ENCODE data around the gene CCDC70.

Gene CCDC70

GRCh38 chr13:51861723-51862300, at the start of gene CCDC70:
TSS of gene CCDC70 (plus strand) at chr13:51861969. CDS start at chr13:51865412, 3,443 bp downstream.
- Mint-ChIP-seq H3K4me3 (no peak within 1 kb of the TSS), H3K4me1 (peaks cover 12% of the 10 kb centered on the region), H3K36me3 (no peaks in the 10 kb centered on the region), H3K27ac (no peak within 1 kb of the TSS), H3K27me3 (no peaks in the 10 kb centered on the region), H3K9me3 (no peaks in the 10 kb centered on the region)

GRCh38 chr13:51814071-51814470, 47.7 kb upstream of the CCDC70 start:
- peak overlapping the region; percentile 24 for H3K4me3 Mint-ChIP-seq
- H3K9me3 Mint-ChIP-seq, result no peaks in the 10 kb centered on the region
- peaks cover 78% of the 10 kb centered on the region for H3K4me1 Mint-ChIP-seq
- peak overlapping the region; percentile 87 for H3K27ac Mint-ChIP-seq
- peaks cover 4% of the 10 kb centered on the region for H3K36me3 Mint-ChIP-seq
- H3K27me3 Mint-ChIP-seq, result no peaks in the 10 kb centered on the region

GRCh38 chr13:51814825-51815650, 46.7 kb upstream of the CCDC70 start:
- no peaks in the 10 kb centered on the region for H3K27me3 Mint-ChIP-seq
- H3K36me3 Mint-ChIP-seq, result peaks cover 1% of the 10 kb centered on the region
- H3K4me1 Mint-ChIP-seq, result peaks cover 84% of the 10 kb centered on the region
- peak overlapping the region; percentile 75 for H3K4me3 Mint-ChIP-seq
- H3K9me3 Mint-ChIP-seq, result no peaks in the 10 kb centered on the region
- peak overlapping the region; percentile 90 for H3K27ac Mint-ChIP-seq

GRCh38 chr13:51815848-51816247, 45.9 kb upstream of the CCDC70 start:
- H3K27ac Mint-ChIP-seq, result peak overlapping the region; percentile 90
- peaks cover 93% of the 10 kb centered on the region for H3K4me1 Mint-ChIP-seq
- H3K27me3 Mint-ChIP-seq, result no peaks in the 10 kb centered on the region
- no peaks in the 10 kb centered on the region for H3K9me3 Mint-ChIP-seq
- no peak overlapping the region for H3K4me3 Mint-ChIP-seq
- H3K36me3 Mint-ChIP-seq, result peaks cover 1% of the 10 kb centered on the region

GRCh38 chr13:51816604-51817249, 45.0 kb upstream of the CCDC70 start:
- Mint-ChIP-seq H3K4me1 (peaks cover 98% of the 10 kb centered on the region), H3K9me3 (no peaks in the 10 kb centered on the region), H3K27ac (peak overlapping the region; percentile 90), H3K27me3 (no peaks in the 10 kb centered on the region), H3K4me3 (peak overlapping the region; percentile 16), H3K36me3 (peaks cover 1% of the 10 kb centered on the region)

GRCh38 chr13:51817717-51818116, 44.1 kb upstream of the CCDC70 start:
- H3K27ac Mint-ChIP-seq, result peak overlapping the region; percentile 99
- H3K4me1 Mint-ChIP-seq, result peaks cover 96% of the 10 kb centered on the region
- peak overlapping the region; percentile 89 for H3K4me3 Mint-ChIP-seq
- H3K36me3 Mint-ChIP-seq, result peaks cover 1% of the 10 kb centered on the region
- H3K27me3 Mint-ChIP-seq, result no peaks in the 10 kb centered on the region
- H3K9me3 Mint-ChIP-seq, result no peaks in the 10 kb centered on the region

- peak overlapping the region; percentile 89 for H3K4me3 Mint-ChIP-seq
- H3K4me1 Mint-ChIP-seq, result peaks cover 95% of the 10 kb centered on the region
- peak overlapping the region; percentile 99 for H3K27ac Mint-ChIP-seq
- no peaks in the 10 kb centered on the region for H3K27me3 Mint-ChIP-seq
- H3K36me3 Mint-ChIP-seq, result peaks cover 1% of the 10 kb centered on the region
- no peaks in the 10 kb centered on the region for H3K9me3 Mint-ChIP-seq
These were observed 43.5 kb upstream of the CCDC70 start for GRCh38 chr13:51818276-51818675.

- Mint-ChIP-seq H3K4me3 (peak overlapping the region; percentile 89), H3K27me3 (no peaks in the 10 kb centered on the region), H3K9me3 (no peaks in the 10 kb centered on the region), H3K27ac (peak overlapping the region; percentile 99), H3K36me3 (peaks cover 1% of the 10 kb centered on the region), H3K4me1 (peaks cover 95% of the 10 kb centered on the region)
These were observed 42.8 kb upstream of the CCDC70 start for GRCh38 chr13:51818781-51819511.

GRCh38 chr13:51819544-51819943, 42.2 kb upstream of the CCDC70 start:
- Mint-ChIP-seq H3K4me3 (peak overlapping the region; percentile 89), H3K9me3 (no peaks in the 10 kb centered on the region), H3K27me3 (no peaks in the 10 kb centered on the region), H3K36me3 (peaks cover 1% of the 10 kb centered on the region), H3K4me1 (peaks cover 95% of the 10 kb centered on the region), H3K27ac (peak overlapping the region; percentile 99)

- Mint-ChIP-seq H3K4me1 (peaks cover 92% of the 10 kb centered on the region), H3K36me3 (peaks cover 1% of the 10 kb centered on the region), H3K9me3 (no peaks in the 10 kb centered on the region), H3K4me3 (peak overlapping the region; percentile 89), H3K27ac (peak overlapping the region; percentile 99), H3K27me3 (no peaks in the 10 kb centered on the region)
These were observed 41.7 kb upstream of the CCDC70 start for GRCh38 chr13:51820016-51820597.

GRCh38 chr13:51821606-51822005, 40.2 kb upstream of the CCDC70 start:
- Mint-ChIP-seq H3K4me1 (peaks cover 92% of the 10 kb centered on the region), H3K4me3 (peak overlapping the region; percentile 89), H3K27me3 (no peaks in the 10 kb centered on the region), H3K9me3 (no peaks in the 10 kb centered on the region), H3K27ac (peak overlapping the region; percentile 99), H3K36me3 (peaks cover 1% of the 10 kb centered on the region)

GRCh38 chr13:51822106-51822815, 39.5 kb upstream of the CCDC70 start:
- Mint-ChIP-seq H3K4me1 (peaks cover 92% of the 10 kb centered on the region), H3K9me3 (no peaks in the 10 kb centered on the region), H3K4me3 (peak overlapping the region; percentile 89), H3K27ac (peak overlapping the region; percentile 99), H3K27me3 (no peaks in the 10 kb centered on the region), H3K36me3 (no peaks in the 10 kb centered on the region)

- no peaks in the 10 kb centered on the region for H3K27me3 Mint-ChIP-seq
- peak overlapping the region; percentile 89 for H3K4me3 Mint-ChIP-seq
- H3K27ac Mint-ChIP-seq, result peak overlapping the region; percentile 99
- H3K9me3 Mint-ChIP-seq, result no peaks in the 10 kb centered on the region
- peaks cover 94% of the 10 kb centered on the region for H3K4me1 Mint-ChIP-seq
- H3K36me3 Mint-ChIP-seq, result no peaks in the 10 kb centered on the region
These were observed 38.4 kb upstream of the CCDC70 start for GRCh38 chr13:51823359-51823758.

GRCh38 chr13:51823863-51824262, 37.9 kb upstream of the CCDC70 start:
- Mint-ChIP-seq H3K4me1 (peaks cover 94% of the 10 kb centered on the region), H3K27ac (peak overlapping the region; percentile 99), H3K4me3 (peak overlapping the region; percentile 89), H3K9me3 (no peaks in the 10 kb centered on the region), H3K36me3 (no peaks in the 10 kb centered on the region), H3K27me3 (no peaks in the 10 kb centered on the region)

Measured in activated naive CD4-positive, alpha-beta T cell treated with anti-CD3 and anti-CD28 coated beads, Interleukin-2, amount 50 U/mL, for 24 hours (primary cell).